Endothelial cell of umbilical vein (primary cell): ENCODE data around the gene PPP2R3B. TPM values are rescaled to one million over a fixed set of nuclear protein-coding genes. Genes with fewer than 3 reads are reported as not detected.
"Not testable (repeated sequence)": the region's sequence is repeated elsewhere in the genome, so short reads cannot be mapped to it uniquely, and the experiment has no call there.

ENCODE experiments used
- BruUV-seq: library from RNA; stranded (reverse); fragments of 400-500 nt; replicated peaks from 2 replicates; lab custom pipeline; 2021; lab: Mats Ljungman, UMichigan
- CTCF ChIA-PET: fragments of 300-600, 350-600 bp; sonication (Branson Sonifier 250); formaldehyde crosslinking; loops from one replicate; lab custom pipeline; 2021; ENCODE audit warnings: antibody characterized with exemption, inconsistent platforms; lab: Charles Lee
- POLR2A ChIA-PET: fragments of 300-600, 350-600 bp; sonication (Branson Sonifier 250); formaldehyde crosslinking; loops from one replicate; lab custom pipeline; 2021; ENCODE audit warnings: antibody characterized with exemption, inconsistent platforms; lab: Charles Lee
- DNase-seq: peaks from one replicate; pipeline ENCODE4 v3.0.0-alpha.2; 2011; ENCODE audit warnings: low read depth, low spot score
- FAIRE-seq: peaks from 2 replicates; lab custom pipeline; 2011; peaks lifted over from hg19 to GRCh38; lab: Jason Lieb, UNC
- H2AFZ ChIP-seq: 2 replicates; pipeline ENCODE4 v1.6.0; 2012; ENCODE audit warnings: low read depth, low read length, control low read depth, inconsistent platforms
- H3K27ac ChIP-seq: 2 replicates; pipeline ENCODE4 v1.5.1; 2011; ENCODE audit warnings: low read depth, mild to moderate bottlenecking, control low read depth, low read length, moderate library complexity; ENCODE audit not compliant: insufficient read depth
- H3K27me3 ChIP-seq, 2 experiments: 2 replicates each; pipeline versions ENCODE4 v1.6.0 to v1.6.1; 2011; ENCODE audit warnings: low read length in 2 of 2, mixed read lengths in 1 of 2; ENCODE audit not compliant: control insufficient read depth in 2 of 2, insufficient read depth in 2 of 2
- H3K36me3 ChIP-seq, 2 experiments: 2 replicates in 1 of 2; 3 replicates in 1 of 2; pipeline ENCODE4 v1.5.1; 2011; ENCODE audit warnings: low read length in 2 of 2, mild to moderate bottlenecking in 1 of 2, moderate library complexity in 1 of 2; ENCODE audit not compliant: control insufficient read depth in 2 of 2, insufficient read depth in 2 of 2; ENCODE audit errors: extremely low read depth in 1 of 2
- H3K4me1 ChIP-seq: 3 replicates; pipeline ENCODE4 v1.5.1; 2011; ENCODE audit warnings: mild to moderate bottlenecking, low read length; ENCODE audit not compliant: control insufficient read depth, insufficient read depth; ENCODE audit errors: extremely low read depth
- H3K4me2 ChIP-seq: 2 replicates; pipeline ENCODE4 v1.6.1; 2011; ENCODE audit warnings: low read length, control low read depth, mixed read lengths; ENCODE audit not compliant: insufficient read depth
- H3K4me3 ChIP-seq, 3 experiments: fragments of 200-600 bp in 1 of 3; sonication (generic), shearing (Covaris generic) in 1 of 3; replicated peaks in 1 of 3; 2 replicates each; pipeline ENCODE4 v1.5.1; 2011 to 2016; ENCODE audit warnings: control low read depth in 3 of 3, low read length in 3 of 3, mild to moderate bottlenecking in 2 of 3, inconsistent platforms in 1 of 3, low read depth in 1 of 3, moderate library complexity in 1 of 3; ENCODE audit not compliant: insufficient read depth in 1 of 3
- H3K79me2 ChIP-seq: 2 replicates; pipeline ENCODE4 v1.6.0; 2012; ENCODE audit warnings: low read length, inconsistent platforms; ENCODE audit not compliant: control insufficient read depth, insufficient read depth
- H3K9ac ChIP-seq: replicated peaks from 2 replicates; pipeline ENCODE3; 2011; ENCODE audit warnings: low read length, control low read depth; ENCODE audit not compliant: insufficient read depth; ENCODE audit errors: extremely low read depth
- H3K9me1 ChIP-seq: replicated peaks from 3 replicates; pipeline ENCODE4 v1.6.0; 2011; ENCODE audit warnings: mild to moderate bottlenecking, low read length; ENCODE audit not compliant: control insufficient read depth, insufficient read depth; ENCODE audit errors: extremely low read depth
- H3K9me3 ChIP-seq: replicated peaks from 2 replicates; pipeline ENCODE4 v1.5.1; 2012; ENCODE audit warnings: low read length, inconsistent platforms; ENCODE audit not compliant: control insufficient read depth, insufficient read depth
- H4K20me1 ChIP-seq: replicated peaks from 2 replicates; pipeline ENCODE3; 2011; ENCODE audit warnings: mild to moderate bottlenecking, low read length; ENCODE audit not compliant: control insufficient read depth, insufficient read depth; ENCODE audit errors: extremely low read depth
- CTCF ChIP-seq, 2 donors: IDR thresholded peaks; 1 replicate in 1 of 2; 2 replicates in 1 of 2; pipeline ENCODE4 v1.5.1; 2011; ENCODE audit warnings: low read length in 2 of 2, mild to moderate bottlenecking in 2 of 2, moderate library complexity in 2 of 2, control low read depth in 1 of 2, inconsistent platforms in 1 of 2, low read depth in 1 of 2; ENCODE audit not compliant: insufficient read depth in 1 of 2; ENCODE audit errors: extremely low read depth in 1 of 2
- EZH2 ChIP-seq: IDR thresholded peaks from 2 replicates; pipeline ENCODE4 v1.6.1; 2012; ENCODE audit warnings: borderline replicate concordance, low read depth, mild to moderate bottlenecking, moderate library complexity, low read length, inconsistent platforms; ENCODE audit not compliant: severe bottlenecking
- FOS ChIP-seq: IDR thresholded peaks from 2 replicates; pipeline ENCODE4 v1.6.1; 2011; ENCODE audit warnings: mild to moderate bottlenecking, low read length, moderate library complexity, borderline replicate concordance; ENCODE audit not compliant: insufficient read depth
- GATA2 ChIP-seq: IDR thresholded peaks from 2 replicates; pipeline ENCODE4 v1.7.0; 2011; ENCODE audit warnings: low read depth, mild to moderate bottlenecking, moderate library complexity, mixed read lengths, low read length; ENCODE audit not compliant: insufficient read length, insufficient read depth
- JUN ChIP-seq: IDR thresholded peaks from 2 replicates; pipeline ENCODE4 v1.6.1; 2011; ENCODE audit warnings: borderline replicate concordance, low read depth; ENCODE audit not compliant: insufficient read length, insufficient read depth
- MAX ChIP-seq: IDR thresholded peaks from 2 replicates; pipeline ENCODE4 v1.6.1; 2011; ENCODE audit not compliant: insufficient read depth, insufficient read length
- MYC ChIP-seq: IDR thresholded peaks from one replicate; pipeline ENCODE4 v1.6.1; 2011; ENCODE audit warnings: mild to moderate bottlenecking, low read depth, low read length
- POLR2A ChIP-seq: IDR thresholded peaks from 2 replicates; pipeline ENCODE4 v1.6.1; 2012; ENCODE audit warnings: low read depth, mild to moderate bottlenecking, control low read depth, low read length
- POLR2AphosphoS5 ChIP-seq: IDR thresholded peaks from 2 replicates; pipeline ENCODE4 v1.6.1; 2012; ENCODE audit warnings: low read depth, mild to moderate bottlenecking, control low read depth, low read length, moderate library complexity; ENCODE audit not compliant: insufficient read depth
- dilution Hi-C: fragments of 300-500 bp; cut with MboI; formaldehyde crosslinking; loops from one replicate; pipeline ENCODE4 v1.15.0; 2019; ENCODE audit warnings: low sequenced_read_pairs; ENCODE audit not compliant: extremely low pct_ligation_motif_present
- intact Hi-C: fragments of 100-400 bp; cut with micrococcal nuclease; formaldehyde crosslinking; loops from one replicate; pipeline ENCODE4 v1.10.0; 2022
- polyA plus RNA-seq, 4 experiments: library from polyadenylated mRNA; depleted of rRNA in 3 of 4; stranded (reverse) in 3 of 4; unstranded in 1 of 4; fragments of >200 nt; gene quantifications; 2 replicates each; pipeline versions ENCODE4 v1.2.1 to v1.2.3, GENCODE V29; 2011 to 2012; ENCODE audit warnings: missing spikeins in 1 of 4
- total RNA-seq: library from RNA; stranded (reverse); gene quantifications from 2 replicates; pipeline ENCODE4 v1.2.3, GENCODE V29; 2021

PPP2R3B gene
- total and polyA plus RNA-seq, 2 donors (not counting 3 experiments of a cell fraction or from before 2014, with no cell fraction given): 19.1 to 33.6 TPM

GRCh38 chrX:305781-306613 lies 80.7 kb downstream of the PPP2R3B start:
- H3K4me3 ChIP-seq, H3K9me3 ChIP-seq, H3K9ac ChIP-seq, H3K27ac ChIP-seq, dilution Hi-C loops, H2AFZ ChIP-seq, H3K4me2 ChIP-seq, DNase-seq, H3K4me1 ChIP-seq, H3K27me3 ChIP-seq, CTCF ChIA-PET, BruUV-seq, intact Hi-C loops, POLR2A ChIA-PET, H3K9me1 ChIP-seq, H4K20me1 ChIP-seq, H3K79me2 ChIP-seq: not testable (repeated sequence)
- peaks cover 7 to 22% of the 10 kb centered on the region in 2 experiments for H3K36me3 ChIP-seq
- FAIRE-seq: peak; percentile 86

- H3K9ac ChIP-seq: no peak overlapping the region
- CTCF ChIA-PET: no interaction called here
- dilution Hi-C loops: no loop called here
- H3K9me1 ChIP-seq: no peaks in the 10 kb centered on the region
- H3K27me3 ChIP-seq: no peaks in the 10 kb centered on the region
- H3K27ac ChIP-seq: no peak overlapping the region
- DNase-seq (no peak), FAIRE-seq (no peak)
- H2AFZ ChIP-seq: no peak overlapping the region
- no TSS peak for BruUV-seq
- intact Hi-C loops: no loop called here
- peaks cover 7 to 14% of the 10 kb centered on the region in 2 experiments for H3K36me3 ChIP-seq
- no peaks in the 10 kb centered on the region for H3K9me3 ChIP-seq
- H3K4me2 ChIP-seq: no peak overlapping the region
- no peaks in the 10 kb centered on the region for H4K20me1 ChIP-seq
- H3K4me1 ChIP-seq: no peaks in the 10 kb centered on the region
- no peak overlapping the region for H3K4me3 ChIP-seq
- no peak for TF ChIP-seq POLR2AphosphoS5
- TF ChIP-seq EZH2: no peak
- no peak for TF ChIP-seq POLR2A
- TF ChIP-seq MAX: no peak
- no peak for TF ChIP-seq CTCF (IDR thresholded peaks at IDR 0.05; ENCODE audit: extremely low read depth in 1 of 2, insufficient read depth in 1 of 2, low read depth in 1 of 2, low read length in 2 of 2)
- no peak for TF ChIP-seq FOS
- TF ChIP-seq GATA2: no peak
- no peak for TF ChIP-seq JUN
- TF ChIP-seq MYC: no peak
- no peaks in the 10 kb centered on the region for H3K79me2 ChIP-seq
- POLR2A ChIA-PET: no interaction called here
These were observed 83.7 kb downstream of the PPP2R3B start for GRCh38 chrX:302975-303374.
